HG03442 (cell line): ENCODE results near the gene WNT8B.

Experiments used
- ATAC-seq: cut with Tn5 transposase; IDR thresholded peaks from one replicate; pipeline ENCODE4 v1.9.1; 2021; ENCODE audit warnings: mild to moderate bottlenecking, moderate library complexity; ENCODE audit not compliant: unreplicated experiment

The WNT8B gene

GRCh38 chr10:100518761-100519241, 56.0 kb downstream of the WNT8B start:
- ATAC-seq = no peak

DNA sequence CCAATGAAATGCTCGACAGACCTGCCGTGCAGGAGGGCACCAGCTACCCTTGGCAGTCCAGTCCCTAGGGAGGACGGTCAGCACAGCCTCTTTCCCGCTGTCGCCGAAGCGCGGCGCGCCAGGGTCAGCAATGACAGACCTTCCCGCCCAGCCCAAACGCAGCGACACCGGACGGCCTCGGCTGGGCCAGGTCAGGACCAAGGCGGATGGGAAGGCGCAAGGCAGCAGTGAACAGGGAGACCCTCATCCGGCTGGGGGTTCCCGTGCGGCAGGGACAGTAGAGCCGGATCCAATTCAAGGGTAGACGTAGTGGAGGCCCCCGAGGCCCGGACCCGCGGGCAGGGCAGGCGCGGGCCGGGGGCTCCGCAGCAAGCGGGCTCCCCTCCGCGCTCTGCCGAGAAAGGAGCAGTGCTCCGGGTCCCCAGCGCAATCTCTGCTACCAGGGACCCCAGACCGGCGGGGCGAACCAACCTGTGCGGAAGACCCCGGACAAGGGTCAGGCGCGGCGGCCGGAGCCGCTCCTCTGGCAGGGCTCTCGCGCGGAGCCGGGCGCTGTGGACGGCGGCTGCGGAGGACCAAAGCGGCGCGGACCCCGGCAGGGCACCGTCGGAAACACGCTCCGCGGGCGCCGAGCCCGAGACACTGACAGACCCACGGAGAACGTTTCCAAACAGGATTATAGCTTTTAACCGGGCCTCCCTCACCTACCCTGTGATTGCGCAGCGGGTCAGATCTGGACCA, 56.7 kb downstream of the WNT8B start, which contains the start of gene SEC31B:
Gene SEC31B (minus strand): TSS at position 551 of the 741 bp plus-strand sequence. CDS start 2,909 bp downstream, outside the sequence.
- ATAC-seq = no peak

GRCh38 chr10:100520811-100521210, 58.0 kb downstream of the WNT8B start:
- ATAC-seq = no peak

DNA sequence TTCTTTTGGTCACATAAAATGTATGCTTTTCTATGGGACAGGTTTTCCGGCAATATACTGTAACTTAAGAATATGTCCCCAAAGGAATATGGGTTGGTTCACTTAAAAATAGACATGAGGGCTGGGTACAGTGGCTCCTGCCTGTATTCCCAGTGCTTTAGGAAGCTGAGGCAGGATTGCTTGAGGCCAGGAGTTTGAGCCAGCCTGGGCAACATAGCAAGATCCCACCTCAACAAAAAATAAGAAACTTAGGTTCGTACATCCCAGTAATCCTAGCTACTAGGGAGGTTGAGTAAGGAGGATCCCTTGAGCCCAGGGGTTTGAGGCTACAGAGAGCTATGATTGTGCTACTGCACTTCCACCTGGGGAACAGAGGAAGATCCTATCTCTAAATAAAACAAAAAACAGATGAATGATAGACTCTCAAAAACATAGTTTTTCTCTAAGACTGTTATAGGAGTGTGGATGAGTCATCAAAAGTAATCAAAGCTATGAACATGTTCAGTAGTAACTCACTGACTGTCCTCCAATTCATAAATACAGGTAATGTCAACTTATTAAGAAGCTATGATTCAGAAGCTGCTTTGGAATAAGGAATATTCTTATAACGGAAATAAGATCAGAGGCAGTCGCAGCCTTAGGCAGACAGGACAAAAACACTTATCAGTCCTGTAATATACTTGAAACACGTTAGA, 59.4 kb downstream of the WNT8B start:
- no peak for ATAC-seq

DNA sequence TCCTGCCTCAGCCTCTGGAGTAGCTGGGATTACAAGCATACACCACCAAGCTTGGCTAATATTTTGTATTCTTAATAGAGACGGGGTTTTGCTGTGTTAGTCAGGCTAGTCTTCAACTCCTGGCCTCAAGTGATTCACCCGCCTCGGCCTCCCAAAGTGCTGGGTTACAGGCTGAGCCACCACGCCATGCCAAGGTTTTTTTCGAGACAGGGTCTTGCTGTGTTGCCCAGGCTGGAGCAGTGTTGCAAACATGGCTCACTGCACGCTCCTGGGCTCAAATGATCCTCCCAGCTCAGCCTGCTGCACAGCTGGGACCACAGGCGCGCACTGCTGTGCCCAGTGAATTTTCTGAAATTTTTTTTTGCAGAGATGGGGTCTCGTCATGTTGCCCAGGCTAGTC, 60.1 kb downstream of the WNT8B start:
- ATAC-seq = no peak

- no peak for ATAC-seq
These were observed 61.4 kb downstream of the WNT8B start for GRCh38 chr10:100524206-100524605.

GRCh38 chr10:100524638-100525037, 61.8 kb downstream of the WNT8B start:
- ATAC-seq = no peak

- ATAC-seq = no peak
These were observed 65.5 kb downstream of the WNT8B start for GRCh38 chr10:100528123-100528886.

DNA sequence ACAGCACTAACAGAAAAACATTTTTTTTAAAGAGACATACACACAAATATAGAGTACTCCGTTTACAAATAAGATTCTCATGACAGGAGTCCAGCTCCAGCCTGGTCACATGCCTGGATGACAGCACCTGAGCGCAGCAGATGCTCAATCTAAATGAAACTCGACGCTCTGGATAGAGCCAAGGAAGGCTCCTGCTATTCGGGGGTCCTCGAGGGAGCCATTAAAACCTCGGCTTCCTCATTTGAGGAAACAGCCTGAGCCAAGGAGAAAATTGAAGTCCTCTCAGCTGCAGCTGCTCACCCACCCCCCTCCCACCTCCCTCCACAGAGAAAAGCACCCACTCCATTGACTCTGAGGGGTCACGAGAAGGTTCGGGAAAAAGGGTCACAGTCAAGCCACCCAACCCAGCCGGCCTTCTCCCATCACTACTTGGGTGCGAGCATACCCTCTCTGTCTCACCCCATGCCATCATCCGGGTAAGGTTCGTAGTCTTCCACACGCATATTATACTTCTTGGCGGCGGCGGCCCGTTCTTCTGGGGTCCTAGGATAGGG, 66.2 kb downstream of the WNT8B start:
- peak; percentile 26 for ATAC-seq

- peak; percentile 62 for ATAC-seq
These were observed 66.9 kb downstream of the WNT8B start, which contains the start of gene NDUFB8 for GRCh38 chr10:100529475-100530298. TSS of gene NDUFB8 (minus strand) at chr10:100529871. CDS start at chr10:100529851, 20 bp downstream.

DNA sequence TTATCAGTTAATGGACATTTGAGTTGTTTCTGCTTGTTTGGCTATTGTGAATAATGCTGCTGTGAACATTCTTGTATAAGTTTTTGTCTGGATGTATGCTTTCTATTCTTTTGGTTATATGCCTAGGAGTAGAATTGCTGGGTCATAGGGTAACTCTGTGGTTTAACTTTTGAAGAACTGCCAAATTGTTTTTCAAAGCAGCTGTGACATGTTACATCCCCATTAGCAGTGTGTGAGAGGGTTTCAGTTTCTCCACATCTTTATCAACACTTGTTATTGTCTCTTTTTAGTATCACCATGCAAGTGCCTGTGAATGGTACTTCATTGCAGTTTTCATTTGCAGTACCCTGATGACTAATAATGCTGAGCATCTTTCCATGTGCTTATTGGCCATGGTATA, 69.0 kb downstream of the WNT8B start:
- ATAC-seq = no peak
